Measurements from ENCODE around the gene ARHGAP10. TPM values are rescaled to one million over a fixed set of nuclear protein-coding genes. Genes with fewer than 3 reads are reported as not detected.

ARHGAP10 gene
- total and polyA plus RNA-seq, 12 donors, result 33.9 to 71.1 (median 60.7) TPM

DNA sequence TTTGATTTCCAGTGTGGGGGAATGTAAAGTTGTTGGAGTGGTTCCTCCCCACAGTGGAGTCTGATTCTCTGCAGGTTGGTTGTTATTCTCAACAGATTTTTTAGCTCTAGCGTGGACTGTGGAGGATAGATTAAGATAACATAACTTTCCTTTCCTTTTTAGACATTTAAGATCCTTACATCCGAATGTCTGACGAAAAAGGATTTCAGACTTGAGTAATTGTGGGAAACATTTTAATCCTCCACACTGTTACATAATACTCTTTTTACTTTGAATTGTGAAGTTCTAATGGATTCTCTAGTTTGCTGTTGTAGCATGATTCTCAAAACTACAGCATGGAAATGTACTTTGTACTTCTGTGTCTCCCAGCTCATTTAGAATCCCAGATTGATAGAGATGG is 107.8 kb downstream of the ARHGAP10 start:
- peak overlapping the region in 3 of 10 donors; percentile 22 to 54 (median 25) for H3K27ac ChIP-seq
- intact Hi-C loops (cut with DNase I), result loop anchor here in 5 of 10 donors (5.0 to 10.0 kb wide), 3 partner anchors 65 to 107 kb away; partner anchors contain the start of gene ARHGAP10 (in 5 of the 5)
- peaks cover 2 to 81% (median 58%) of the 10 kb centered on the region in 9 donors for H3K4me1 ChIP-seq

DNA sequence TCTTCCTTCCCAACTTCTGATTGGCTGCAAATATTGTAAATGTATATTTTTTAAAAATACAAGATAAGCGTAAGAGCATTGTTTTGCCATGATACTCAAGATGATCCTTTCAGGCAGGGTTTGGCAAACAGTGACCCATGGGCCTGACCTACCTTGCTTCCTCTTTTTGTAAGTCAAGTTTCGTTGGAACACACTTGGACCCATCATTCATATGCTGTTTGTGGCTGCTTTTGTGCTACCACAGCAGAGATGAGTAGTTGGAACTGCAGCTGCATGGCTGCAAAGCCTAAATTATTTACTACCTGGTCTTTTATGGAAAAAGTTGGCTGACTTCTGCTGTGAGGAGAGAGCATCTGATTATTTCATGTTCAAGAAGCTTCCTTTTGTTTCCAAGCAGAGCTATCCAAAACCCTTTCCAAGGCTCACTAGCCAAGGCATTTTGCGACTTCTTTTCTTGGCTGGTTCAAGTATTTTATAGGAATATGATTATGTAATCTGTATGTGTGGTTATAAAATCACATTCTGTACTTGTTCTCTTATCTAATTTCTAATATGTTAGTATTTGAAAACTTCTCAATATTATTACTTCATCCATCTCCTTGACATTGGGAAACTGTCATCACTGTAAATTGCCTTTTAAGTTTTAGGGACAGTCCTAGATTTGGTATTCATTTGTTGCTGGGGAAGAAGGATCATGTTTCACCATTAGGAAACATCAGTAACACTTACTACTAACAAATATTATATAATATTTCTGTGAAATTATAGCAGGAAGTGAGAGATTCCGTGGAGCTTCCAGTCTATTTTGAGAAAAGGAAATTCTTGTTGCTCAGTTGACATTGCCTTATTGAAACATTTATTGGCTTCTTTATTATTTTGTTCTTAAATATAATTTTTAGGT is 109.2 kb downstream of the ARHGAP10 start:
- Histone ChIP-seq H3K27me3 (no peaks in the 10 kb centered on the region), H3K4me3 (no peak overlapping the region), H3K27ac (peak overlapping the region in 4 of 10 donors; percentile 20 to 64 (median 44)), H3K4me1 (peaks cover 2 to 74% (median 60%) of the 10 kb centered on the region in 9 donors), H3K36me3 (no peaks in the 10 kb centered on the region), H3K9me3 (no peaks in the 10 kb centered on the region)
- intact Hi-C loops (cut with DNase I), result loop anchor here in 2 of 10 donors (5.0 kb wide), 1 partner anchor 109 kb away; the partner anchor contains the start of gene ARHGAP10 (in 2 of the 2)
- ATAC-seq (no peak), DNase-seq (no peak)
- 61 to 65% methylated on average over 4 of the region's 4 CpGs for WGBS, 2 donors
- TF ChIP-seq CTCF (IDR thresholded peaks at IDR 0.05), result no peak

More for the DNA sequence above, 107.8 kb downstream of the ARHGAP10 start:
- 75 to 90% methylated on average over 3 of the region's 3 CpGs for WGBS, 2 donors
- no peak for ATAC-seq
- TF ChIP-seq CTCF (IDR thresholded peaks at IDR 0.05), result no peak
- Histone ChIP-seq H3K4me3 (no peak overlapping the region), H3K36me3 (no peaks in the 10 kb centered on the region), H3K27me3 (no peaks in the 10 kb centered on the region), H3K9me3 (no peaks in the 10 kb centered on the region)
- DNase-seq, result no peak

GRCh38 chr4:147842573-147842972 is 110.7 kb downstream of the ARHGAP10 start:
- Histone ChIP-seq H3K4me3 (no peak overlapping the region), H3K36me3 (peaks cover 0 to 6% (median 0%) of the 10 kb centered on the region in 9 donors), H3K9me3 (no peaks in the 10 kb centered on the region), H3K27me3 (no peaks in the 10 kb centered on the region), H3K4me1 (peaks cover 2 to 74% (median 63%) of the 10 kb centered on the region in 9 donors), H3K27ac (peak overlapping the region in 8 of 10 donors; percentile 28 to 64 (median 52))
- TF ChIP-seq CTCF (IDR thresholded peaks at IDR 0.05), result no peak
- DNase-seq (peak; percentile 62 to 74), ATAC-seq (peak; percentile 68 to 91 (median 84))
- 61 to 62% methylated on average over 6 of the region's 6 CpGs for WGBS, 2 donors
- intact Hi-C loops (cut with DNase I), result loop anchor here in 2 of 10 donors (5.0 kb wide), 1 partner anchor 110 kb away; the partner anchor contains the start of gene ARHGAP10 (in 2 of the 2)

DNA sequence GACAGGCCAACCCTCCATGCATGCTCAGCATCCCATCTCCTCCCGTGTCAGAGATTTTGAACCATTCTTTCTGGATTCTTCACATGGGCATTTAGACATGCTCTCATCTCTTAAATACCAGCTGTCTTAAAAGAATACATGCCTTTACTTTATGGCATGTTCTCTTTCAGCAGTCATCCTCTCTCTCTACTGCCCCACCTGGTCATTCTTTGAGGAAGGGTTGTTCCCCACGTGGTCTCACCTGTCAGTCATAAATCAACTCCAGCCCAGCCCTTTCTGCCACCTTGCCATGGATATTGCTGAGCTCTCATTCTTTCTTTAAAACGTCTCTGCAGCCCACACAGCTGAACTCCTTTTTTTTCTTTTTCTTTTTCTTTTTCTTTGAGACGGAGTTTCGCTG is 111.3 kb downstream of the ARHGAP10 start:
- intact Hi-C loops (cut with DNase I), result loop anchor here in 2 of 10 donors (5.0 kb wide), 1 partner anchor 111 kb away; the partner anchor contains the start of gene ARHGAP10 (in 2 of the 2)
- WGBS, 2 donors, result 80 to 82% methylated on average over 5 of the region's 5 CpGs
- no peaks in the 10 kb centered on the region for H3K9me3 ChIP-seq
- peak in 3 of 9 donors; percentile 8 to 28 (median 11) for TF ChIP-seq CTCF (IDR thresholded peaks at IDR 0.05)
- peak overlapping the region in 6 of 10 donors; percentile 43 to 64 (median 54) for H3K27ac ChIP-seq
- DNase-seq, result no peak
- H3K4me3 ChIP-seq, result no peak overlapping the region
- H3K36me3 ChIP-seq, result peaks cover 0 to 6% (median 0%) of the 10 kb centered on the region in 9 donors
- ATAC-seq, result no peak
- H3K27me3 ChIP-seq, result no peaks in the 10 kb centered on the region
- H3K4me1 ChIP-seq, result peaks cover 2 to 79% (median 68%) of the 10 kb centered on the region in 9 donors
